Occipital lobe (tissue), 1 donor: ENCODE data around the gene SCN1B. TPM values are rescaled to one million over a fixed set of nuclear protein-coding genes. Genes with fewer than 3 reads are reported as not detected.

Experiments used
- total RNA-seq: library from RNA; depleted of rRNA; stranded (reverse); fragments of >200 nt; gene quantifications from one replicate; pipeline ENCODE4 v1.2.3, GENCODE V29; 2014

SCN1B gene
- total RNA-seq, 1 donor from 2014 or later = 1.1 TPM

Other genes starting within 250 kb of the SCN1B start
- gene ZNF30, start 103.6 kb upstream of the SCN1B start, total RNA-seq = 9.8 TPM
- gene ZNF792, start 66.2 kb upstream of the SCN1B start, total RNA-seq = 19.0 TPM
- 29.6 TPM for gene GRAMD1A, start 30.1 kb upstream of the SCN1B start, total RNA-seq
- not detected for gene HPN, start 11.3 kb downstream of the SCN1B start, total RNA-seq
- gene FXYD3, start 85.4 kb downstream of the SCN1B start, total RNA-seq = not detected
- gene LGI4, start 104.6 kb downstream of the SCN1B start, total RNA-seq = 14.2 TPM
- gene FXYD1, start 108.4 kb downstream of the SCN1B start, total RNA-seq = not detected
- gene FXYD7, start 112.8 kb downstream of the SCN1B start, total RNA-seq = 24.0 TPM
- gene FXYD5, start 124.3 kb downstream of the SCN1B start, total RNA-seq = not detected
- not detected for gene FAM187B, start 198.3 kb downstream of the SCN1B start, total RNA-seq
- gene LSR, start 218.5 kb downstream of the SCN1B start, total RNA-seq = 3.1 TPM
- gene USF2, start 238.5 kb downstream of the SCN1B start, total RNA-seq = 36.0 TPM